Measurements from ENCODE around the gene LSM14A.
A peak's percentile ranks its signal among the peaks of the same experiment; 100 is the strongest.

Gene LSM14A

DNA sequence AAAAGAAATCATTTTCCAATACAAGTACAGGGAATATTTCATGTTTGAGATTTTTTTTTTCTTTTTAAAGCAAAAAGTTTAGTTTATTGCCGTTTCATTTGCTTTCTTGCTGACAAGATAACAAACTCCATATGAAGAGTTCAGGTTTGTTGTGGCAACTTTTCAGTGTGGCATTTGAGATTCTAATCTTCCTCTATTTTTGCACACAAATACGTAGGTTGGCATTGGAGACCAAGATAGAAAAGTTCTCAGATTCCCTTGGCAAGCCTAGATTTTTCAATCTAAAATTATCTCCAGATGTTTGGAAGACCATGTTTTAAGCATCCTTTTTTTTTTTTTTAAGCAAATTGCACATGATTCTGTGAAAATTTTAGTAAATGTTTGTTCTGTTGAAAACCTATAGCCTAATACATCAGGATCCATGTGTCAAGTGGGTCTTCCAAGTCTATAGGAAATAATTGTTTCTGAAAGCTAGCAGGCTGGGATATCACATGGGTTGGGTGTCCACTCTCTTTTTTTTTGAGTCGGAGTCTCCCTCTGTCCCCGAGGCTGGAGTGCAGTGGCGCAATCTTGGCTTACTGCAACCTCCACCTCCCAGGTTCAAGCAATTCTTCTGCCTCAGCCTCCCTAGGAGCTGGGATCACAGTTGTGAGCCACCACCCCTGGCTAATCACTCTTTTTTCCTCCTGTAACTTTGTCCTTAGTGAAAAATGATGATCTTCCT is 84.7 kb downstream of the LSM14A start:
- no peak for DNase-seq (ENCODE audit: low spot score)

DNA sequence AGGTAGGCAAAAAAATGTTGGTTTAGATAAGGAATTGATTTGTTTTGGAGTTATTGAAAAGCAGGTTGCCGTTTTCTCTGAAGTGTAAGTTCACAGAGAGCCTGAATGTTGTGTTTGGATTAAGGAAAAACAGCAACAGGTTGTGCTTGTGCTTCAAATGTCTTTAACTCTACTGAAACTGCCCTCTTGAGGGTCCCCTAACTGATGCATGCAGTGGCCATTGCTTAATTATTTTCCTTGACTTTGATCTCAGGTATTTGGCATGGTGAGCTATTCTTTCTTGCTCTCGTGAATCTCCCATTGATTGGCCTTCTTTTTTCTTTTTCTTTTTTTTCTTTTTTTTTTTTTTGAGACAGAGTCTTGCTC is 85.2 kb downstream of the LSM14A start:
- no peak for DNase-seq (ENCODE audit: low spot score)

DNA sequence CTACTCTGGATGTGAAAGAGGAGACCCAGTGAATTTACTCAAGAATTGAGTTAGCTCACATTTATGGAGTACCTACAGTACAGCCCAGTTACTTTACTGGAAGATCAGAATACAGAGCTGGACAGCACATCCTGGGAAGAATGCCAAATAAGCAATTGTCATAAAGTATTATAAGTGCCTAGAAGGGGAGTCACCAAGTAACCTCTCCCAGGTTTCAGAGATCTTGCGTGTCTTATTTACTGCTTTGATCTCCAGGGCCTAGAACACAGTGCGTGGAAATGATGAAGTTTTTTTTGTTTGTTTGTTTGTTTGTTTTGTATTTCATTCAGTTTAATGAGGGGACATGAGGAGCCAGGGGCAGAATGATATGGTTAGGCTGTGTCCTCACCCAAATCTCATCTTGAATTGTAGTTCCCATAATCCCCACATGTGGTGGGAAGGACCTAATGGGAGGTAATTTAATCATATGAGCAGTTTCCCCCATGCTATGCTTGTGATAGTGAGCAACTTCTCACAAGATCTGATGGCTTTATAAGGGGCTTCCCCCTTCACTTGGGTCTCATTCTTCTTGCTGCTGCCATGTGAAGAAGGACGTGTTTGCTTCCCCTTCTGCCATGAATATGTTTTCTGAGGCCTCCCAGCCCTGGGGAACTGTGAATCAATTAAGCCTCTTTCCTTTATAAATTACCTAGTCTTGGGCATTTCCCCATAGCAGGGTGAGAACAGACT is 87.2 kb downstream of the LSM14A start:
- DNase-seq (ENCODE audit: low spot score): no peak

DNA sequence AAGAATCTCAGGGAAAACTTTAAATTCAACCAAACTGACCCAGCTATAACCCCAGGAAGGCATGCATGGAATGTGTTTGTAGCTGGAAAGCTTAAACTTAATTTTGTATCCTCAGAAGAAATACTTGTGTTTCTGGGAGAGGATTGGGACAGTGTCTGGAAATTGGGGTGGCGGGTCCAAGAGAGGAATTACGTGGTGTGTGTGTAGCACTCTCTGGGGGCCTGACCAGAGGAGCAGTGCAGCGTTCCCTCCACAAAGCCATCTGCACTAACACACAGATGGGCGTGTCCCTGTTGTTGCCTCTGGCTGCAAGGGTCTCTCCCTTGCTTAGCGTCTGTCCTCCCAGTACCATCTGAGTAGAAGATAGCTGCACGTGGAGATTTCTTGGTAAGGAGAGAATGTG is 88.5 kb downstream of the LSM14A start:
- DNase-seq (ENCODE audit: low spot score): no peak

DNA sequence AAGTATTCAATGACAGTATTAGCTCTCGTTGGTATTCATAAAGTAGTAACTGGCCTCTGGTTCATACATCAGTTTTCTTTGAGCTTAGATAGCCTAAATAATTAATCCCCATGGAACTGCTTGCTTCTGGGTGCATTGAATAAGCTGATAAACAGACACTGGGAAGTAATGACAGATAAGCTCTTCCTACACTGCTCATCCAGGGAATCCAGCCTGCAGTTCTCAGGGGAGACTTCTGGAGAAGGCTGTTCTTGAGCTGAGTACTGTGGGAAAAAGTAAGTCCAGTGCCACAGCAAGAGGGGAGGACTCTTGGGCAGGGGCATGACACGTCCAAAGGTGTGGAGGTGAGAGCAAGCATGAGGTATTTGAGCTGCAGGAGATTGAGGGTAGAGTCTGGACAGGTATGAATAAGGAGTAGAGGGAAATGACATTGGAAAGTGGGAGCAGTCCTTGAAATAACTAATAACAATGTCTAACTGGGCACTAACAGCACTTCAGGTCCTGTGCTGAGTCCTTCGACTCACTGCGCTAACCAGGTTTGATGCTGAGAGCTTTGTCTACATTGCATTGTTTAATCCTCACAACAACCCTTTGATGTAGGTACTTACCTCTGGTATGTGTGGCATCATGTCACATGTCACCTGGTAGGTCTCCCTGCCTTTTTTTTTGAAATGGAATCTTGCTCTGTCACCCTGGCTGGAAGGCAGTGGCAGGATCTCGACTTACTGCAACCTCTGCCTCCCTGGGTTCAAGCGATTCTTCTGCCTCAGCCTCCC is 89.2 kb downstream of the LSM14A start:
- DNase-seq (ENCODE audit: low spot score): no peak

DNA sequence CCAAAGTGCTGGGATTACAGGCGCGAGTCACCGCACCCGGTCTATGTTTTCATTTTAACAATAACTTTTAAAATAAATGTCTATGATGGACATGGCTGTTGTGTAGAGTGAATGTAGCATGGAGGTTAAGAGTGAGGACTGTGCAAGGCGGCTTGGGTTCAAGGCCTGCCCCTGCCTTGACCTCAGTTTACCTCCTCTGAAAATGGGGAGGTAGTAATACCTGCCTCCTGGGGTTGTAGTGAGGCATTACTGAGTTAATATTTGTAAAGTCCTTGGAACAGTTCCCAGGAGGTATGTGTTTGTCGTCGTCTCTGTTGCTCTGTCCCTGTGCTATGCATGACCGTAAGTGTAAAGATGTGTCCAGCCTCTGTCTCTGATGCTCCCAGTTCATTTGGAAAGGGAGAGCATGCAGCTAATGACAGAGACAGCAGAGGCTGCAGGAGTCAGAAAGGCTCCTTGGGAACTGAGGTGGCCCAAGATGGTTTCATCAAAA is 91.5 kb downstream of the LSM14A start:
- no peak for DNase-seq (ENCODE audit: low spot score)

DNA sequence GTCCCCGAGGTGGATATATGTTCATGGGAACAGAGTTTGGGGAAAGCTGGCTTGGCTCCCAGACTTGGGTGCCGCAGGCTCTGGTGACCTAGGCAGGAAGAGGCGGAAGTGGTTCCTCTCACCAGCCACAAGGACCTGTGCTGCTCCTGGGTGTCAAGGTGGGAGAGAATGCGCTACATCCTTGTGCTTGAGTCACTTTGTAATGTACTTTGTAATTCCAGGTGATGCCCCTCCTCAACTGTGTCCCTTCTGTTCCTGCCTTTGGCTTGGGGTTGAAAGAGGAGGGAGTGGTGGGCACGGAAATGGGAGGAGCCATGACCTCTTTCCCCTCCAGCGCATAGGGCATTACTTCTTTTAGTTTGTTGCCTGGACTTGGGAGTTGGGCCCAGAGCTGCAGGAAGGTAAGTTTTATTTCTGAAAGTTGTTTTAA is 92.9 kb downstream of the LSM14A start:
- peak; percentile 26 for DNase-seq (ENCODE audit: low spot score)

DNA sequence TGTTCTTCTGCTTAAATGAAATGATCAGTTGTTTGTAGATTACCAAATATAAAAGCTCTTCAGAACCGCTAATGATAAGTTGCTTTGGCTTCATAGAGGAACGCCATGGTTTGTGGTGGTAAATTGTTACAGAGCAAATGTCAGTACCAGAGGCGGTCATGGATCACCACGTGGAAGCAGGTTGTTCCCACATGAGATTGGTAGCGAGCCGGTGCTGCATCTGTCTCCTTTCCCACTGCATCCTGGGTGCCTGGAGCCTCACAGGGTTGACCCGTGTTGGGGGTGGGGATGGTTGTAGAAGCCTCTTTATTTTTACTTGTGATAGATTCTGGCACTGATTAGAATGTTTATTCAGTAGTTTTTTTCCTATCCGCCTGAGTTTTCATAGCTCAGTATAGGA is 96.8 kb downstream of the LSM14A start:
- DNase-seq (ENCODE audit: low spot score): no peak

DNA sequence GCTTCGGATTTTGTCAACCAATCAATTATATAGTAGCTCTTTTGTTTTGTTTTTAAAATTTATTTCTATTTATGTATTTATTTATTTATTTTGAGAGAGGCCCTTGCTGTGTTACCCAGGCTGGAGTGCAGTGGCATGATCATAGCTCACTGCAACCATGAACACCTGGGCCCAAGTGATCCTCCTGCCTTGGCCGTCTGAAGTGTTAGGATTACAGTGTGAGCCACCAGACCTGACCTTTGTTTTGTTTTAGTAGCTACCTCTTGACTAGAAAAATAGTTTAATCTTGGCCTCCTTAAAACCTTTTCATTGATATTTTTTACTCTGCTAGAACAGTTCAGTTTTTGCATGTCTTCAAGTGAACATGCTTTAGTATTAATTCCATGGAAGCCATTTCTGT is 97.2 kb downstream of the LSM14A start:
- no peak for DNase-seq (ENCODE audit: low spot score)

DNA sequence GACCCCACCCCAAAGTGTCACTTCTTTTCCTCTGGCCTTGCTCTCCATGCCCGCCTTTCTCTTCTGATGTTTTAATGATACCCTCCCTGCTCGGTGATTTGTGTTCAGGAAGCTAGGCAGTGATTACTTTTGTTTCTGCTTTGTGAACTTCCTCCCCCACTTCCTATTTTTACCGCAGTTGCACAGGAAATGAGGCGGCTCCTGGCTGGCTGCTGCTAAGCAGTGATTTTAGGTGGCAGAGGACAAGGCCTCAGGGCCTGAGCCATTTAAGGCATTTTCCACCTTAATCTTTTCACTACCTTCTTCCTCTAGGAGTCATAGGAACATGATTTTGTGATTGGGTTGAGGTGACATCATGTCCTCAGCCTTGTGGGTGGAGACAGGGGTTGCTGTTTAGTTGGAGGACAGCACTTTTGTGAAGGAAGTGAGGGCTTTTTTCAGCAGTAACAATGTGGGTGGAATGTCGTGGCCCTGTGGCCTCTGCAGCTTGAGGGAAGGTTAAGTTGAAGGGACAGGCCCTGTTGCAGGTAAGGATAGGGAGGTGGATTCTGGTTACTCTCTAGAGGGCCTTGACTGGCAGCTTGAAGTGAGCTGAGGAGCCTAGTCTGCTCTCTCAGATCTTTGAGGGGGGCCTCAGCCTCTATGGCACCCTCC is 97.8 kb downstream of the LSM14A start:
- DNase-seq (ENCODE audit: low spot score): peak; percentile 31

DNA sequence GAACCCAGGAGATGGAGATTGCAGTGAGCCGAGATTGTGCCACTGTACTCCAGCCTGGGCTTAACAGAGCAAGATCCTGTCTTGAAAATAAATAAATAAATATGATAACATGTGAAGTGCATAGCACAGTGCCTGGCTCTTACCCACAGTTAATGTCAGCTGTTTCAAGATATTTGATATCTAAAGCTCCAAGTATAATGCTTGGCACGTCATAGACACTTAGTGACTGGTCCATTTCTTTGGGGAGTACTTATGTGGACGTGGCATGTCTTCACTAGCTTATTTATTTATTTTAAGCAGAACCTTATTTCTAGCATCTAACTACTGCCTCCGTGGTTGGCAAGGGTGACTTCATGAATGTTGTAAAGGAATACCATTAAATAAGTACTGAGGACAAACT is 100.8 kb downstream of the LSM14A start:
- DNase-seq (ENCODE audit: low spot score): no peak

DNA sequence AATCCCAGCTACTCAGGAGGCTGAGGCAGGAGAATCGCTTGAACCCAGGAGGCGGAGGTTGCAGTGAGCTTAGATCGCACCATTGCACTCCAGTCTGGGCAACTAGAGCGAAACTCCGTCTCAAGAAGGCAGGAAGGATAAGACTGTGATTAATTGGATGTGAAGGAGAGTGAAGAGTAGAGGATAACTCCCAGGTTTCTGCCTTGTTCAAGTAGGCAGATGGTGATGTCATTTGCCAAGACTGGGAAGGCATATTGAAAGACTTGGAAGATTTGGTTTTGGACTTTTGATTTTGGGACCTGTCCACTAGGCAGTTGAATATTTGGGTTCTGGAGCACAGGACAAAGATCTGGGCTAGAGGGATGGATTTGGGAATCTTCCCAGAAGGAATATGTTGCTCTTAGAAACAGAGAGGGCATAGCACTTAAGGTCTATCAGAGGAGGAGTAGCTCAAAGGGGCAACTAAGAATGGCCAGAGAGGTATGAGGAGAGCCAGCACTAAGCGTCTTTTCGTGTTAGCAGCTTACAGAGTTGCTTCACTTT is 102.1 kb downstream of the LSM14A start:
- no peak for DNase-seq (ENCODE audit: low spot score)

DNA sequence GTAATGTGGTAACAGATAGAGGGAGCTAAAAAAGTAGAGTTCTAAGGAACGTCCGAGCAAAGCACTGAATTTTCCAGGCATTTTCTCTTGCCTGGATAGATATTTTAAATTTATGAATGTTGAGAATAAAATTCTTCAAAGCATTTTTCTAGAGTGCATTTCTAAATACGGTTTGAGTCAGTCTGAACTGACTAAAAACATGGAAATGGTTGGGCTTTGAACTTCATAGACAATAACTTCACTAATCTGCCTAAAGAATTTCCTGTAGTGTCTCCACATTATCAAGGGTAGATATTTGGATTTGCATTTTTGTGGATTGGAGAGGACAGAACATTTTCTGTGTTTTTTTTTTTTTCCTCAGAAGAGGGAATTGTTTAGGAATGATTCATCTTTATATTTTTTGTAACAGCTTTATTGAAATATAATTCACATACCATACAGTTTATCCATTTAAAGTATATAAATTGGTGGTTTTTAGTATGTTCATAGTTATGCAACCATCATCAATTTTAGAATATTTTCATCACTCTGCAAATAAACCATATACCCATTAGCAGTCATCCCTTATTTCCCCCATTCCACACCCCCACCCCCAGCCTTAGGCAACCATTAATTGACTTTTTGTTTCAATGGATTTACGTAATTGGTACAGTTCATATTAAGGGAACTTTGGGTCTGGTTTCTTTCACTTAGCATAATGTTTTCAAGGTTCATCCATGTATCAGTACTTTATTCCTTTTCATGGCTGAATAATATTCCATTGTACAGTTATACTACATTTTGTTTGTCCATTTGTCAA is 102.7 kb downstream of the LSM14A start:
- DNase-seq (ENCODE audit: low spot score): no peak

DNA sequence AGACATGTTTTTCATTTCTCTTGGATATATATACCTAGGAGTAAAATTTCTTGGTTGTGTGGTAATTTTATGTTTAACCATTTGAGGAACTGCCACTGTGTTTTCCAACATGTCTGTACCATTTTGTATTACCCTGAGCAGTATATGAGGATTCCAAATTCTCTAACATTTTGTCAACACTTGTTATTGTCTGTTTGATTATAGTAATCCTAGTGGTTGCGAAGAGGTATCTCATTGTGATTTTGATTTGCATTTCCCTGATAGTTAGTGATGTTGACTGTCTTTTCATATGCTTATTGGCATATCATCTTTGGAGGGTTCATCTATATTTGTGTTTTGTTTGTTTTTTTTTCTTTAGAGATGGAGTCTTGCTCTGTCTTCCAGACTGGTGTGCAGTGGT is 103.4 kb downstream of the LSM14A start:
- no peak for DNase-seq (ENCODE audit: low spot score)

DNA sequence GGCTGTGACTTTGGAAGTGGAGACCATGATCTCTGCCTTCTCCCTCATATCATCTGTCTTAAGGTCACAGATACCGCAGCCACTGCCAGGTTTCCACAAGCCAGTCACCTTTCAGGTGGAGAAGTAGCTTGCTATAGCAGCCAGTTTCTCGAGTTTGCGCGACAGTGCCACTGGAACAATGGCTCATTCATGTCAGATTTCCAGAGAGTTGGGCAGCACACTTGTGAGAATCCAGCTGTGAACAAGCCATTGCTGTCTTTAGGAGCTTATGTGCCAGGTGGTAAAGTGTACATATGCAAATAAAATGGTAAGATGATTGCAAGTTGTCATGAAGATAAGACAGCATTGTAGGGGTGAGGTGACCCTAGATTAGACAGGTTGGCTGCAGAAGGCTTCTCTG is 104.3 kb downstream of the LSM14A start:
- DNase-seq (ENCODE audit: low spot score): no peak

DNA sequence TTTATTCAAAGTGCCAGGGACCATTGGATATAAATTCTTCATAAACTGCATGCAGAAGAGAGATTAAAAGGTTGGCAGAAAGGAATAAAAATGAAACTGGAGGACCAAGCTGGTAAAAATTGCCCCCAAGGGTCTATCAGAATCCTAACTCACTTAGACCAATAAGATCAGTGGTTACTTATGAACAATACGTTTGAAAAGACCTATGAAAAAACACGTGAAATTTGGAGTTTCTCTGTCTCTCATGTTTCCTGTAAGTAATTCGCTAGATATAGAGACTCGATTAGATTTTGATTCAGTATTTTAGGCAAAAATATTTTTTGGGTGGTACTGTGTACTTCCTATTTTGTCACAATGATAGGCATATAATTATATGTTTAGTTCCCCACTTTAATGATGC is 104.9 kb downstream of the LSM14A start:
- no peak for DNase-seq (ENCODE audit: low spot score)

DNA sequence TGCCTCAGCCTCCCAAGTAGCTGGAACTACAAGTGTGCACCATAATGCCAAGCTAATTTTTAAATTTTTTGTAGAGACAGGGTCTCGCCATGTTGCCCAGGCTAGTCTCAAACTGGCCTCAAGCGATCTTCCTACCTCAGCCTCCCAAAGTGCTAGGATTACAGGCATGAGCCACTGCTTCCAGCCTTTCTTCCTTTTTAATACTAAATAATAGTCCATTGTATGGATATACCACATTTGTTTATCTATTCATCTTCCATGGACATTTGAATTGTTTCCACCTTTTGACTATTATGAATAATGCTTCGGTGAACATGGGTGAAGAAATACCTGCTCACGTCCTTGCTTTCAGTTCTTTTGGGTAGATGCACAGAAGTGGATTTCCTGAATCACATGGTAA is 106.5 kb downstream of the LSM14A start:
- no peak for DNase-seq (ENCODE audit: low spot score)
